IMR-90 (cell line): ENCODE data around the gene KLHL2. TPM values are rescaled to one million over a fixed set of nuclear protein-coding genes. Genes with fewer than 3 reads are reported as not detected.
"Not testable (repeated sequence)": the region's sequence is repeated elsewhere in the genome, so short reads cannot be mapped to it uniquely, and the experiment has no call there.

Experiments used
- ATAC-seq: fragments of 200-7000 bp; cut with Tn5 transposase; 2 replicates; pipeline ENCODE4 v1.9.1; 2020; ENCODE audit warnings: low read depth, mild to moderate bottlenecking, moderate library complexity
- BruUV-seq: library from RNA; stranded (reverse); fragments of 400-500 nt; replicated peaks from 2 replicates; lab custom pipeline; 2021; lab: Mats Ljungman, UMichigan
- CTCF ChIA-PET: fragments of 300-600 bp; formaldehyde crosslinking; extraction: SDS; loops from one replicate; lab custom pipeline; 2021; ENCODE audit warnings: antibody characterized with exemption; lab: Yijun Ruan, JAX
- POLR2A ChIA-PET: fragments of 300-600 bp; sonication (Branson Sonifier 250); formaldehyde crosslinking; loops from one replicate; lab custom pipeline; 2022; ENCODE audit warnings: antibody characterized with exemption; ENCODE audit not compliant: unreplicated experiment; lab: Charles Lee
- DNase-seq: peaks from one replicate; pipeline ENCODE4 v3.0.0; 2013
- H2AFZ ChIP-seq: replicated peaks from 2 replicates; pipeline ENCODE3; 2013; ENCODE audit warnings: low read length, mild to moderate bottlenecking; ENCODE audit not compliant: poor library complexity
- H2AK5ac ChIP-seq: 2 replicates; pipeline ENCODE4 v1.6.1; 2013; ENCODE audit warnings: low read depth, low read length, inconsistent platforms
- H2AK9ac ChIP-seq: replicated peaks from 2 replicates; pipeline ENCODE3; 2013; ENCODE audit warnings: mild to moderate bottlenecking, low read depth, low read length, moderate library complexity; ENCODE audit not compliant: poor library complexity
- H2BK120ac ChIP-seq: 2 replicates; pipeline ENCODE4 v1.6.1; 2013; ENCODE audit warnings: low read depth, low read length, inconsistent platforms
- H2BK15ac ChIP-seq: 3 replicates; pipeline ENCODE4 v1.6.1; 2013; ENCODE audit warnings: low read depth, low read length, inconsistent platforms
- H2BK20ac ChIP-seq: 2 replicates; pipeline ENCODE4 v1.6.1; 2013; ENCODE audit warnings: low read depth, mild to moderate bottlenecking, inconsistent platforms, low read length, moderate library complexity
- H2BK5ac ChIP-seq: 2 replicates; pipeline ENCODE4 v1.6.1; 2013; ENCODE audit warnings: mild to moderate bottlenecking, low read depth, low read length, inconsistent platforms; ENCODE audit not compliant: poor library complexity, severe bottlenecking
- H3K14ac ChIP-seq: replicated peaks from 2 replicates; pipeline ENCODE4 v1.6.1; 2013; ENCODE audit warnings: low read depth, low read length, inconsistent platforms
- H3K18ac ChIP-seq: 2 replicates; pipeline ENCODE4 v1.6.1; 2013; ENCODE audit warnings: low read depth, low read length, control low read depth
- H3K23ac ChIP-seq: 2 replicates; pipeline ENCODE4 v1.6.1; 2013; ENCODE audit warnings: low read depth, low read length, inconsistent platforms
- H3K27ac ChIP-seq: 2 replicates; pipeline ENCODE4 v1.5.1; 2013; ENCODE audit warnings: mild to moderate bottlenecking, control low read depth, low read length; ENCODE audit not compliant: insufficient read depth
- H3K27me3 ChIP-seq: 2 replicates; pipeline ENCODE4 v1.6.1; 2013; ENCODE audit warnings: low read length; ENCODE audit not compliant: control insufficient read depth, insufficient read depth
- H3K36me3 ChIP-seq: 2 replicates; pipeline ENCODE4 v1.6.1; 2013; ENCODE audit warnings: low read length, mixed read lengths; ENCODE audit not compliant: control insufficient read depth, insufficient read depth
- H3K4ac ChIP-seq: 2 replicates; pipeline ENCODE4 v1.6.1; 2013; ENCODE audit warnings: low read depth, low read length, inconsistent platforms
- H3K4me1 ChIP-seq: 2 replicates; pipeline ENCODE4 v1.6.1; 2013; ENCODE audit warnings: low read length, mixed read lengths; ENCODE audit not compliant: control insufficient read depth, insufficient read depth
- H3K4me2 ChIP-seq: 2 replicates; pipeline ENCODE4 v1.6.1; 2013; ENCODE audit warnings: low read depth, mild to moderate bottlenecking, control low read depth, low read length, moderate library complexity
- H3K4me3 ChIP-seq: 2 replicates; pipeline ENCODE4 v1.5.1; 2013; ENCODE audit warnings: low read depth, mild to moderate bottlenecking, control low read depth, low read length, moderate library complexity; ENCODE audit not compliant: insufficient read depth
- H3K56ac ChIP-seq: 2 replicates; pipeline ENCODE4 v1.6.1; 2013; ENCODE audit warnings: low read length, inconsistent platforms; ENCODE audit not compliant: insufficient read depth; ENCODE audit errors: extremely low read depth
- H3K79me1 ChIP-seq, 2 experiments: 2 replicates each; pipeline ENCODE4 v1.6.1; 2013; ENCODE audit warnings: low read length in 2 of 2, inconsistent platforms in 1 of 2, low read depth in 1 of 2
- H3K9ac ChIP-seq: 2 replicates; pipeline ENCODE4 v1.6.1; 2013; ENCODE audit warnings: low read depth, low read length, control low read depth
- H3K9me1 ChIP-seq: 2 replicates; pipeline ENCODE4 v1.6.1; 2013; ENCODE audit warnings: low read length, inconsistent platforms; ENCODE audit not compliant: insufficient read depth
- H3K9me3 ChIP-seq: 2 replicates; pipeline ENCODE4 v1.6.1; 2013; ENCODE audit warnings: low read length; ENCODE audit not compliant: control insufficient read depth, insufficient read depth
- H4K20me1 ChIP-seq: 2 replicates; pipeline ENCODE4 v1.6.1; 2013; ENCODE audit warnings: low read length, inconsistent platforms; ENCODE audit not compliant: insufficient read depth
- H4K5ac ChIP-seq: 2 replicates; pipeline ENCODE4 v1.6.1; 2013; ENCODE audit warnings: mild to moderate bottlenecking, low read depth, low read length, control low read depth
- H4K8ac ChIP-seq, 2 experiments: 2 replicates each; pipeline ENCODE4 v1.6.1; 2013; ENCODE audit warnings: low read depth in 2 of 2, low read length in 2 of 2, control low read depth in 1 of 2, inconsistent platforms in 1 of 2
- H4K91ac ChIP-seq: 2 replicates; pipeline ENCODE4 v1.6.1; 2013; ENCODE audit warnings: low read depth, low read length, inconsistent platforms; ENCODE audit not compliant: insufficient read depth
- NFE2L2 ChIP-seq: fragments of 150-350 bp; IDR thresholded peaks from 2 replicates; pipeline ENCODE4 v1.6.1; 2016; ENCODE audit warnings: low read depth, mild to moderate bottlenecking, low read length
- POLR2A ChIP-seq: IDR thresholded peaks from 2 replicates; pipeline ENCODE4 v1.6.1; 2012; ENCODE audit warnings: mild to moderate bottlenecking, low read depth, low read length
- WGBS, 2 experiments: methylation state at CpG; one replicate each; pipeline versions ENCODE4 v1.1.5 to v1.1.7; 2013; ENCODE audit warnings: missing lambda C conversion rate in 2 of 2; ENCODE audit not compliant: insufficient read length in 1 of 2; ENCODE audit errors: extremely low coverage in 2 of 2; 5-methylcytosine and 5-hydroxymethylcytosine counted together
- dilution Hi-C: fragments of 300-500 bp; cut with HindIII; formaldehyde crosslinking; loops from one replicate; pipeline ENCODE4 v1.14.3; 2018; ENCODE audit warnings: low sequenced_read_pairs; ENCODE audit not compliant: unreplicated experiment
- in situ Hi-C: fragments of 300-500 bp; cut with MboI; formaldehyde crosslinking; loops from 3 replicates; pipeline ENCODE4 v1.14.3; 2019; ENCODE audit warnings: low sequenced_read_pairs, inconsistent platforms, mixed read lengths
- intact Hi-C: fragments of 100-400 bp; cut with micrococcal nuclease; formaldehyde crosslinking; loops from 2 replicates; pipeline ENCODE4 v1.10.0; 2022
- polyA plus RNA-seq, 3 experiments: library from polyadenylated mRNA; depleted of rRNA; stranded (reverse); fragments of >200 nt; gene quantifications; 2 replicates each; pipeline ENCODE4 v1.2.3, GENCODE V29; 2012; ENCODE audit warnings: low replicate concordance in 1 of 3
- total RNA-seq: library from RNA; depleted of rRNA; stranded (reverse); fragments of >200 nt; gene quantifications from 2 replicates; pipeline ENCODE4 v1.2.3, GENCODE V29; 2012

The KLHL2 gene
- total and polyA plus RNA-seq, 2 of the 4 experiments (the other 2 are of a cell fraction), result 11.0 to 12.4 TPM

DNA sequence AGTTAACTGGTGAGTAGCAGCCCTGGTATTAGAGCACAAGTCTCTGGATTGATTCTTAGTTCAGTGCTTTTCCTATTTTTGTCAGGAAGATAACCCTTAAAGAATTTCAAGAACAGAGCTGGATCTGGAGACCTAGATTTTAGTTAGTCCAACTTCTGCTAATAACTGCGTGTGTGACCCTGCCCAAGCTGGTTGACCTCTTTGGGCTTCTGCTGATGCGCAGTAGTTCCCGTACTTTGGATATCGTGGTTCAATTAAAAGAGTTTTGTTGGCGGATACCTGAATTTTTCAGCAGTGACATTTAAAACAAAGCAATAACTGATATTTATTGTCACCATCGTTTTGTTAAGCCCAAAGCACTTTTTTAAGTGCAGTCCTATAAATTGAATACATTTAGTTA lies 129.4 kb downstream of the KLHL2 start:
- DNase-seq (no peak), ATAC-seq (no peak)
- in situ Hi-C loops (loop anchor here (25.0 kb wide), 1 partner anchor 124 kb away; the partner anchor contains the start of gene KLHL2), dilution Hi-C loops (no loop called here), intact Hi-C loops (no loop called here)
- Histone ChIP-seq H4K91ac (no peak overlapping the region), H3K79me1 (peaks cover 0 to 4% of the 10 kb centered on the region in 2 experiments; a peak in 2 of 4 replicates), H2AFZ (no peak overlapping the region), H3K4ac (no peak overlapping the region), H3K23ac (no peak overlapping the region), H3K4me1 (no peaks in the 10 kb centered on the region), H3K9ac (no peak overlapping the region), H2BK15ac (no peak overlapping the region), H2BK20ac (no peak overlapping the region), H3K56ac (no peak overlapping the region), H4K8ac (no peak overlapping the region), H3K27me3 (no peaks in the 10 kb centered on the region), H4K5ac (no peak overlapping the region), H2AK5ac (no peak overlapping the region), H3K36me3 (peaks cover 1% of the 10 kb centered on the region; the same call in 1 of the 2 replicates), H3K4me2 (no peak overlapping the region), H3K18ac (no peak overlapping the region), H4K20me1 (no peaks in the 10 kb centered on the region), H2BK120ac (no peak overlapping the region), H3K27ac (no peak overlapping the region), H2AK9ac (no peak overlapping the region), H3K14ac (no peak overlapping the region), H3K9me3 (no peaks in the 10 kb centered on the region), H3K9me1 (no peaks in the 10 kb centered on the region), H3K4me3 (no peak overlapping the region), H2BK5ac (no peak overlapping the region)
- WGBS, 2 experiments, result 100% methylated on average over 1 of the region's 6 CpGs; no CpG with 5 or more reads in 1 of the 2 experiments
- ChIA-PET CTCF (no interaction called here), POLR2A (no interaction called here)
- TF ChIP-seq NFE2L2, result no peak
- no peak for TF ChIP-seq POLR2A
- no TSS peak for BruUV-seq

DNA sequence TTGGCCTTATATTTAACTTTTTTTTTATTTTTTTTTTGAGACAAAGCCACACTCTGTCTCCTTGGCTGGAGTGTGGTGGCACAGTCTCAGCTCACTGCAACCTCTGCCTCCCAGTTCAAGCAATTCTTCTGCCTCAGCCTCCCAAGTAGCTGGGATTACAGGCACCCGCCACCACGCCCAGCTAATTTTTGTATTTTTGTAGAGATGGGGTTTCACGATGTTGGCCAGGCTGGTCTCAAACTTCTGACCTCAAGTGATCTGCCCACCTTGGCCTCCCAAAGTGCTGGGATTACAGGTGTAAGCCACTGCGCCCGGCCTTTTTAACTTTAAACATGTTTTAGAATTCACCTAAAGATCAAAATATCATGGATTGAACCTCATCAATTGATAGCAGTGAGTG lies 135.0 kb downstream of the KLHL2 start:
- H4K20me1 ChIP-seq, H3K18ac ChIP-seq, intact Hi-C loops, H3K36me3 ChIP-seq, BruUV-seq, H2BK20ac ChIP-seq, H3K27ac ChIP-seq, H3K56ac ChIP-seq, H3K4me3 ChIP-seq, H2BK15ac ChIP-seq, H2AFZ ChIP-seq, H3K14ac ChIP-seq, ATAC-seq, H2AK9ac ChIP-seq, H3K23ac ChIP-seq, H2BK120ac ChIP-seq, H3K4me2 ChIP-seq, H2AK5ac ChIP-seq, H2BK5ac ChIP-seq, DNase-seq, H4K91ac ChIP-seq, H4K5ac ChIP-seq, H3K4me1 ChIP-seq, H3K9me1 ChIP-seq, H3K4ac ChIP-seq, POLR2A ChIA-PET, H4K8ac ChIP-seq, dilution Hi-C loops, H3K79me1 ChIP-seq, H3K9ac ChIP-seq, H3K9me3 ChIP-seq, H3K27me3 ChIP-seq: not testable (repeated sequence)
- in situ Hi-C loops, result loop anchor here (25.0 kb wide), 1 partner anchor 130 kb away; the partner anchor contains the start of gene KLHL2
- CTCF ChIA-PET, result interaction anchor here (1.1 kb wide), 1 partner anchor 211 kb away, joined by 4 read pairs; no protein-coding TSS in a partner anchor
- no CpG with 5 or more reads among the region's 5 CpGs for WGBS, 2 experiments
